ENCODE measurements around the gene FASTKD1. TPM values are rescaled to one million over a fixed set of nuclear protein-coding genes. Genes with fewer than 3 reads are reported as not detected.

Gene FASTKD1
- total RNA-seq, 1 donor: 17.6 TPM

DNA sequence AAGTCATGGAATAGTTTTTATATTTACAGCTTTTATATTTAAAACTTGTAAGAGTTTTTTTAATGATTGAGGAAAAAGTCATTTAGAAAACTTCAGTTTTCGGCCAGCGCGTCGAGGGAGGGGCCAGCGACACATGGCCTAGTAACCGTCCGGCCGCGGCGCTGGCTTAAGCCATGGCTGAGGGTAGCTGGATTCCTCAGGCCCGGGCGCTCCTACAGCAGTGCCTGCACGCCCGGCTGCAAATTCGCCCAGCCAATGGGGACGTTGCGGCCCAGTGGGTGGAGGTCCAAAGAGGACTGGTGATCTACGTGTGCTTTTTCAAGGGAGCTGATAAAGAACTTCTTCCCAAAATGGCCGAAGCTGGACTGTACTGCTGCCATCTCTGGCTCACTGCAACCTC is 69.0 kb downstream of the FASTKD1 start:
- no peak overlapping the region for H3K4me3 ChIP-seq (ENCODE audit: low read depth, low read length)
- TF ChIP-seq, protein P1, sequence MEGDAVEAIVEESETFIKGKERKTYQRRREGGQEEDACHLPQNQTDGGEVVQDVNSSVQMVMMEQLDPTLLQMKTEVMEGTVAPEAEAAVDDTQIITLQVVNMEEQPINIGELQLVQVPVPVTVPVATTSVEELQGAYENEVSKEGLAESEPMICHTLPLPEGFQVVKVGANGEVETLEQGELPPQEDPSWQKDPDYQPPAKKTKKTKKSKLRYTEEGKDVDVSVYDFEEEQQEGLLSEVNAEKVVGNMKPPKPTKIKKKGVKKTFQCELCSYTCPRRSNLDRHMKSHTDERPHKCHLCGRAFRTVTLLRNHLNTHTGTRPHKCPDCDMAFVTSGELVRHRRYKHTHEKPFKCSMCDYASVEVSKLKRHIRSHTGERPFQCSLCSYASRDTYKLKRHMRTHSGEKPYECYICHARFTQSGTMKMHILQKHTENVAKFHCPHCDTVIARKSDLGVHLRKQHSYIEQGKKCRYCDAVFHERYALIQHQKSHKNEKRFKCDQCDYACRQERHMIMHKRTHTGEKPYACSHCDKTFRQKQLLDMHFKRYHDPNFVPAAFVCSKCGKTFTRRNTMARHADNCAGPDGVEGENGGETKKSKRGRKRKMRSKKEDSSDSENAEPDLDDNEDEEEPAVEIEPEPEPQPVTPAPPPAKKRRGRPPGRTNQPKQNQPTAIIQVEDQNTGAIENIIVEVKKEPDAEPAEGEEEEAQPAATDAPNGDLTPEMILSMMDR (IDR thresholded peaks at IDR 0.05; ENCODE audit: insufficient read depth, low read length): no peak
- no peak for DNase-seq (ENCODE audit: low read depth)

DNA sequence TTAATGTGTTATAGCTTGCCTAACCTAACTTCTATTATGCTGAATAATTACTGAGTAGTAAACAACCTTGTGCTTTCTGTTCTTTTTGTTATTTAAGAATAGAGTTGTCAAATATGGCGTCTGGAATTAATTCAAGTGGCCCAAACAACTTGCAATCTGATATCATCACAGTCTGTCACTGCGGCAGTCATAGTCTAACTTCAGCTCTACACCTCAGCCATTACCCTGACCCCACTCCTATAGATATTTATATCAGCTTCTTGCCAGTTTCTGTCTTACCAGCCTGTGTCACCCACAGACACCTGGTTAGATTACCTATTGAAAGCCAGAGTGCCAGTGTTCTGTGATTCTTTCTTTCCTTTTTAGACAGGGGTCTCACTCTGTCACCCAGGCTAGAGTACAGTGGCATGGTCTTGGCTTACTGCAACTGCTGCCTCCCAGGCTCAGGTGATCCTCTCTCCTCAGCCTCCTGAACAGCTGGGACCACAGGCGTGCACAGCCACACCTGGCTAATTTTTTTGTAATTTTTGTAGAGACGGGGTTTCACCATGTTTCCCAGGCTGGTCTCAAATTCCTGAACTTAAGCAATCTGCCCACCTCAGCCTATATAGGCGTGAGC is 78.2 kb downstream of the FASTKD1 start:
- H3K4me3 ChIP-seq (ENCODE audit: low read depth, low read length): no peak overlapping the region
- TF ChIP-seq, protein P1 (IDR thresholded peaks at IDR 0.05; ENCODE audit: insufficient read depth, low read length): no peak
- DNase-seq (ENCODE audit: low read depth): no peak

DNA sequence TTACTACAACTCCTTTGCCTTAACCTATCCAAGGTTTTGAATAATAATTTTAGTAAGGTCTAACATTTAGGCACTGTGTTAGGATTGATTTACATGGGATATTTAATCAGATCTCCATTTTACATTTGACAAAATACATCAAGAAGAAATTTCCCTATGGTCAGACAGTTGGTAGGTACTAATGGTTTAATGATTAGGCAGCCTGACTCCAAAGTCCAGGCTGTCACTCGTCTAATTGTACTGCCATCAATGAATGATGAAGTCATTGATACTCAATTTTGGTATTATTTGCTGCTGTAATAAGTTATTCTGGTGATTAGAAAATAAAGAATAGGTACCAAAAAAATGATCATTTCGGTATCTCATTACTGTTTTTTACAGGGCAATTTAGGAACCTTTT is 80.3 kb downstream of the FASTKD1 start:
- no peak for DNase-seq (ENCODE audit: low read depth)
- no peak overlapping the region for H3K4me3 ChIP-seq (ENCODE audit: low read depth, low read length)
- TF ChIP-seq, protein P1 (IDR thresholded peaks at IDR 0.05; ENCODE audit: insufficient read depth, low read length): no peak

DNA sequence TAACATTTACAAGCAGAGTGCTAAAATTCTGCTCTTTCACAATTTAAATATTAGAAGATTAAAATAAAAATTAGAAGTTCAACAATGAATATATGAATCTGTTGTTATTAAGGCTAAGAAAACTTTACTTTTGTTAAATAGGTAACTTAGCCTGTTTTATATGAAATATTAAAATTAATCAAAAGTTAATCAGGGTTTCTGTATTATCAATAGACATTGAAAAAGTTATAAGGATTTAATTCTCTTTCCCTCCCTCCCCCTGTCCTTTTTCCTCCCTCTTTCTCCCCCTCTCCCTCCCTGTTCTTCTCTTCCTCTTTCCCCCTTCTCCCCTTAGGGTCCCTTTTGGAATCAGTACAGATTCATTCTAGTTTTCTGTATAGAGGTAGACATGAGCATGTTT is 82.3 kb downstream of the FASTKD1 start:
- TF ChIP-seq, protein P1 (IDR thresholded peaks at IDR 0.05; ENCODE audit: insufficient read depth, low read length): no peak
- H3K4me3 ChIP-seq (ENCODE audit: low read depth, low read length): no peak overlapping the region
- no peak for DNase-seq (ENCODE audit: low read depth)

DNA sequence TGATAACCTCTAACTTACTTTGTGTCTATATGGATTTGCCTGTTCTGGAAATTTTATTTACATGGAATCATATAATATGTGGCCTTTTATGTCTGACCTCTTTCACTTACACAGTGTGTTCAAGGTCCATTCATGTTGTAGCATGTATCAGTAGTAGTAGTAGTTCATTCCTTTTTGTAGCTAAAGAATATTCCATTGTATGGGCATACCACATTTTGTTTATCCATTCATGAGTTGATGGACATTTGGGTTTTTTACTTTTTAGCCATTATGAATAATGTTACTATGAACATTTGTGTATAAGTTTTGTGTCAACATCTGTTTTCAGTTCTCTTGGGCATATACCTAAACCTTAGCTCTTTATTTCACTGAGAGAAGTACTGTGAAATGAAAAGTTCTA is 82.8 kb downstream of the FASTKD1 start:
- TF ChIP-seq, protein P1 (IDR thresholded peaks at IDR 0.05; ENCODE audit: insufficient read depth, low read length): no peak
- no peak for DNase-seq (ENCODE audit: low read depth)
- no peak overlapping the region for H3K4me3 ChIP-seq (ENCODE audit: low read depth, low read length)

DNA sequence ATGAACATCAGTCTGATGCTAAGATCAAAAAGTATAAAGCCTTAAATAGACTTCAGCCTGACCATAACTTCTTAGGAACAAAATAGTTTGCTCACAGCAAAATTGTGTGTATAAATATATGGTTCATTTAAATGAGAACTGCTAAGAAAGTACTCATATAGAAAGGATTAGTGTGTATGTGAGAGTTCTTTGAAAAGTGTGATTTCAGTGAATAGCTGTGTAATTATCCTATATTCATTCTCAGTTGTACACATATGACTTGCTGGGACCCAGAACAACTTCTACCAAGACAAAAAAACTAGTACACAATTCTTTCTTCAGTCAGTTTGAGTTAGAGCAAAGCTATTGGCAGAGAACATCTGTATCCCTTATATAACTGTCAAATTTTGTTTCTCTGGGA is 87.2 kb downstream of the FASTKD1 start:
- H3K4me3 ChIP-seq (ENCODE audit: low read depth, low read length): no peak overlapping the region
- TF ChIP-seq, protein P1 (IDR thresholded peaks at IDR 0.05; ENCODE audit: insufficient read depth, low read length): no peak
- DNase-seq (ENCODE audit: low read depth): no peak

DNA sequence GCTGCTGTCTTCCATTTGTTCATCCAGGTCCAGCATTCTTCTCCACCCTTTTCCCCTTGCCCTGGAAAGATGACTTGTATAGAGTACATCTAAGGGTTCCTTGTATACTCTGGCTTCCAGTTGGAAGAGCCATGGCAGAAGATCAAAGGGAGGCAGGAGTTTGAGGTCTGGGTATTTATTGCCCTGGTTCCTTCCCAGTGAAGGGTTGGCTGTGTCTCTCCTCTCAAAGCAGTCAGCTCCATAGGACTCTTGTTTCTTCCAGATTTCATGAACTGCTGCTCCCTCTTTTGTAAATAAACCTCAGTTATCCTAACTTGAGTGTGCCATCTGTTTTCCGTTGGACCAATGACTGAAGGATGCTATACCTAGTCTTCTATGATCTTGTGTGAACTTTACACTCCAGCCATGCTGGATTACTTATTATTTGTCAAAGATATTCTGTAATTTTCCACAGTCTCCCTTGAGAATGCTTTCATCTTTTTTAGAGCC is 88.0 kb downstream of the FASTKD1 start:
- no peak overlapping the region for H3K4me3 ChIP-seq (ENCODE audit: low read depth, low read length)
- TF ChIP-seq, protein P1 (IDR thresholded peaks at IDR 0.05; ENCODE audit: insufficient read depth, low read length): no peak
- DNase-seq (ENCODE audit: low read depth): no peak
